Measurements from ENCODE around the gene HECTD4. TPM values are rescaled to one million over a fixed set of nuclear protein-coding genes. Genes with fewer than 3 reads are reported as not detected.

Gene HECTD4
- total RNA-seq, 1 donor from 2014 or later, result 34.7 TPM

DNA sequence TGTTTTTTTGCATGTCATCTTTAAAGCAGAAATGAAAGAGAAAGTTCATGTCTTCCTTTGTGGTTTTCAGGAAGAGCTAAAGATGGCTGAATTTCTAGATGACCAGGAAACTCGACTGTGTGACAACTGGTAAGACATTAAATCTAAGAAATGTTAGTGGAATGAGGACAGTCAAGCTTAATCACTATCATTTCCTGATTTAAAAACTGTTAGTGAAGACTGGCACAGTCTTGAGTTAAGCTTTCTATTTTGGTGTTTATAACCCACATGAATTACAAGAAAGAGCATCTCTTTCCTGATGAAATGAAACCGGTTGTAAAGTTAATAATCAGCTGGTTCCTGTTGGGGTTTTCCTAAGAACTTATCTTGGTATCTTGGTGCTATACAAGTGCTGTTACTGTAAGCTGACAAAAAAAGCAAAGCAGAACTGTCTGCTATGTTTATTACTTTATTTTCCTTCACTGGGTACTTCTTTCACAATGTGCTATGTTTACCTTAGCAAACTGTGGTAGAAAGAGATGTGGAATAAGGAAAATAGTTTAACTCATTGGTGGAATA is 251.7 kb downstream of the HECTD4 start:
- H3K9me3 Mint-ChIP-seq, result no peaks in the 10 kb centered on the region
- no peaks in the 10 kb centered on the region for H3K27me3 Mint-ChIP-seq (ENCODE audit: low read depth)
- intact Hi-C loops (cut with micrococcal nuclease), result loop anchor here (1.0 to 5.0 kb wide), 9 partner anchors 22 to 256 kb away; partner anchors contain the start of genes ERP29, NAA25 and TMEM116
- peaks cover 45% of the 10 kb centered on the region for H3K4me1 Mint-ChIP-seq (ENCODE audit: low read depth)
- peak overlapping the region; percentile 72 for H3K4me3 Mint-ChIP-seq (ENCODE audit: low read depth)
- DNase-seq (ENCODE audit: low spot score), result no peak
- H3K27ac Mint-ChIP-seq, result peak overlapping the region; percentile 72
- peaks cover 39% of the 10 kb centered on the region for H3K36me3 Mint-ChIP-seq (ENCODE audit: low read depth)

DNA sequence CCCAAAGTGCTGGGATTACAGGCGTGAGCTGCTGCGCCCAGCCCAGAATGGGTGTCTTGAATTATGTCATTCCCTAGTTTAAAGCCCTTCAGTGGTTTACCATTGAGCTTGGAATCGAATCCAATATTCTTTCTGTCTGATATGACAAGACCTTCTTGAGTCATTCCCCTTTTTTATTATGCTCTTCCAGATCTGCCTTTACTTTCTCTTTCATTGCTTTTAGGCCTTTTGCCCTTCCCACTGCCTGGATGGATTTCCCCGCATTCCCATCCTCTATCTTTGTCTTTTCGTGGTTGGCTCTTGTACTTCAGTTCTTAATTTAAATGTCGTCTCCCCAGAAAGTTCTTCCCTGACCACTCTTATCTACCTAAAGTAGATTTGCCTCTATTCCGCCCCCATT is 255.3 kb downstream of the HECTD4 start:
- no peak for DNase-seq (ENCODE audit: low spot score)
- H3K9me3 Mint-ChIP-seq, result no peaks in the 10 kb centered on the region
- intact Hi-C loops (cut with micrococcal nuclease), result loop anchor here (5.0 to 10.0 kb wide), 2 partner anchors 282 to 440 kb away; partner anchors contain the start of genes ACAD10, BRAP and MAPKAPK5
- peak overlapping the region; percentile 88 for H3K4me3 Mint-ChIP-seq (ENCODE audit: low read depth)
- peaks cover 40% of the 10 kb centered on the region for H3K4me1 Mint-ChIP-seq (ENCODE audit: low read depth)
- peaks cover 18% of the 10 kb centered on the region for H3K36me3 Mint-ChIP-seq (ENCODE audit: low read depth)
- peak overlapping the region; percentile 81 for H3K27ac Mint-ChIP-seq
- H3K27me3 Mint-ChIP-seq (ENCODE audit: low read depth), result no peaks in the 10 kb centered on the region

DNA sequence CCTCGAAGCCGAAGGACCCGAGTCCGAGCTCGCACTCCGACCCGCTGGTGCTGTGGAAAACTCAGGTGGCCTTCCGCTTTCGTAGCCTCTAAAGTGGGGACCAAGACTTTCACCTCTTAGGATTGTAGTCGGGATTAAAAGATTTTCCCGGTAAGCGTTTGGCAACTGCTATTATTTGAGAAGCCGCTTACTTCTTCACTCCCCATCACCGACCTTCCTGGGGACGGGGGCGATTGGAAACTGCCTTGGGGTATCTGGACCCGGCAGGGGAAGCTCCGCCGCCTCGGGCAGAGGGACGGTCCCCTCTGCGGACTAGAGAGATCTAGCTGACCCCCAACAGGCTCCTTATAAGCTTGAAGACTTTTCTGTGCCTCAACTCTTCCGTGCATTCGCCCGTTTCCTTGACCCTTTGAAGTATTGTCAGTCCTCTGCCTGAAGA is 256.2 kb downstream of the HECTD4 start:
- H3K36me3 Mint-ChIP-seq (ENCODE audit: low read depth), result peaks cover 12% of the 10 kb centered on the region
- H3K4me1 Mint-ChIP-seq (ENCODE audit: low read depth), result peaks cover 33% of the 10 kb centered on the region
- no peak for DNase-seq (ENCODE audit: low spot score)
- peak overlapping the region; percentile 81 for H3K27ac Mint-ChIP-seq
- H3K4me3 Mint-ChIP-seq (ENCODE audit: low read depth), result peak overlapping the region; percentile 88
- H3K9me3 Mint-ChIP-seq, result no peaks in the 10 kb centered on the region
- intact Hi-C loops (cut with micrococcal nuclease), result loop anchor here (1.0 to 10.0 kb wide), 3 partner anchors 18 to 439 kb away; partner anchors contain the start of genes ACAD10, BRAP, MAPKAPK5 and NAA25
- H3K27me3 Mint-ChIP-seq (ENCODE audit: low read depth), result no peaks in the 10 kb centered on the region

DNA sequence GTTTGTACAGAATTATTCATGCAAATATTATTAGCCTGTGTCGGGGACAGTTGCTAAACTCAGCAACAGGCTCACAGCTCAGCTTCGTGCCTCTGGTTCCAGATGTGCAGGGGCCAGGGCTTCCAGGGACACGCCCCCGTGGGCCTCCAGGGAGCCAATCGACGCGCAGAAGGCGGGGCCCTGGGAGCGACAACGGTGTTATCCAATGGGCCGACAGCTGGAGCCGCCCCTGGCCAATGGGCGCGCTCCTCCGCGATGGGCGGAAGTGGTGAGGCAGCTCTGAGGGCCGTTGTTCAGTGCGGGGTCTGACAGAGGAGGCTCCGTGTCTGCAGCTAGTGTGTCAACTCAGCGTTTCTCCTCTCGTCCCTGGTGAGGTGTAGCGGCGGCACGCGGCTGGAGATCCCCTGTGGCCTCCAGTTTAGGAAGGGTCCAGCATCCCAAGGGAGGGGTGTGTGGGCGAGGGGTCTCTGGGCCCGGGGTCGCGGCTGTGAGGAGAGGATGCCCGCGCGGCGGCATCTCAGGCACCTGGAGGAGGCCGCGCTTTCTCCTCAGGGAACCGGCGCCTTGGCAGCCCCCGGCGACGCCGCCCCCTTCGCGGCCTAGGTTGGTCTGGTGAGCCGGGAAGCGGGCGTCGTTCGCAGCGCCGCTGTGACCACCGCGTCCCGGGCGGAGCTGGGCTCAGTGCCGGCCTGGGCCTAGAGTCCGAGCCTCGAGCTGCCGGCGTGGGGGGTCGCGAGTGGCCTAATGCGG is 256.8 kb downstream of the HECTD4 start, which contains the start of gene TRAFD1:
TSS of gene TRAFD1 (plus strand) at position 311 of the 750 bp plus-strand sequence. CDS start 4,963 bp downstream, outside the sequence.
- Mint-ChIP-seq H3K9me3 (no peaks in the 10 kb centered on the region), H3K27me3 (ENCODE audit: low read depth) (peaks cover 4% of the 10 kb centered on the region), H3K36me3 (ENCODE audit: low read depth) (peaks cover 10% of the 10 kb centered on the region), H3K4me1 (ENCODE audit: low read depth) (peaks cover 33% of the 10 kb centered on the region), H3K4me3 (ENCODE audit: low read depth) (peak within 1 kb of the TSS; percentile 88), H3K27ac (peak within 1 kb of the TSS; percentile 81)
- intact Hi-C loops (cut with micrococcal nuclease), result loop anchor here (1.0 to 10.0 kb wide), 3 partner anchors 17 to 438 kb away; partner anchors contain the start of genes ACAD10, BRAP, MAPKAPK5 and NAA25
- DNase-seq (ENCODE audit: low spot score), result peak; percentile 99

DNA sequence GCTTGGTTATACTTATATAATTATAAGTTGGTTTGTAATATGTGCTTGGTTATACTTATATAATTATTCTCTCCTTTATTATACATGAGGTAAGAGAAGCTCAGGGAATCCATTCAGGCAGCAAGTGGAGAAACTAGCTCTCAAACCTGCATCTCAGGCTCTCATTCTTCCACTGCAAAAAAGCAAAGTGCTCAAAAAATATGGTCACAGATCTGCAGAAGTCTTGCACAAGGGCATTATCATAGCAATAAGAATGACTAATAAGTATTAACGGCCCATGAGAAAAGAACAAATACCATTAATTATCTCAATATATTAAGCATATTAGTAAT is 257.3 kb downstream of the HECTD4 start:
- Mint-ChIP-seq H3K27ac (no peak overlapping the region), H3K27me3 (ENCODE audit: low read depth) (peaks cover 5% of the 10 kb centered on the region), H3K4me1 (ENCODE audit: low read depth) (peaks cover 33% of the 10 kb centered on the region), H3K36me3 (ENCODE audit: low read depth) (peaks cover 10% of the 10 kb centered on the region), H3K4me3 (ENCODE audit: low read depth) (peak overlapping the region; percentile 39), H3K9me3 (no peaks in the 10 kb centered on the region)
- intact Hi-C loops (cut with micrococcal nuclease), result loop anchor here (1.0 to 10.0 kb wide), 3 partner anchors 17 to 438 kb away; partner anchors contain the start of genes ACAD10, BRAP, MAPKAPK5 and NAA25
- no peak for DNase-seq (ENCODE audit: low spot score)

DNA sequence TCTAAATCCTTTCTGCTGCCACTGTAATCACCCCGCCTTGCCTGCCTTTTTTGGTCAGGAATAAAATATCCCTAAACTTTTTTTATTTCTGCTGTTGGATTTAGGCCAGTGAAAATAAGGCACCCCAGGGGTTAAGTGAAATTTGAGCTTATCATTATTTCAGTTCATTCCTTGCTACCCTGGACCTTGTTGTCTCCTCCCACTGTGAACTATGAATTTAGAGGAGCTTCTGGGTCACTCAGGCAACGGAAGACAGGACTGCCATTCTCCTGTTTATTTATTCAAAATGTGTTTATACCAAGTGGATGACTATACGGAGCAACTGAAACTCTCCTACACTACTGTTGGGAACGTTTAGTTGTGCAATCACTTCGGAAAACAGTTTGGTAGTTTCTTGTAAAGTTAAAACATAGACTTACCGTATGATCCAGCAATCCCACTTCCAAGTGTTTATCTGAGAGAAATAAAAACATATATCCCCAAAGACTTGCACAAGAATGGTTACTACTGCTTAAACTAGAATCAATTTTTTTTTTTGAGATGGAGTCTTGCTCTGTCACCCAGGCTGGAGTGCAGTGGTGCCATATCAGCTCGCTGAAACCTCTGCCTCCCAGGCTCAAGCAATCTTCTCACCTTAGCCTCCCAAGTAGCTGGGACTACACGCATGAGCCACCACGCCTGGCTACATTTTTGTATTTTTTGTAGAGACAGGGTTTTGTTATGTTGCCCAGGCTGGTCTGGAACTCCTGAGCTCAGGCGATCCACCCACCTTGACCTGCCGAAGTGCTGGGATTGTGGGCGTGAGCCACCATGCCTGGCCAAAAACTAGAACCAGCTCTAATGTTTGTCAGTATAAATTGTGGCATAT is 259.2 kb downstream of the HECTD4 start:
- Mint-ChIP-seq H3K4me3 (ENCODE audit: low read depth) (no peak overlapping the region), H3K27ac (no peak overlapping the region), H3K4me1 (ENCODE audit: low read depth) (peaks cover 21% of the 10 kb centered on the region), H3K9me3 (no peaks in the 10 kb centered on the region), H3K27me3 (ENCODE audit: low read depth) (peaks cover 8% of the 10 kb centered on the region), H3K36me3 (ENCODE audit: low read depth) (peaks cover 10% of the 10 kb centered on the region)
- intact Hi-C loops (cut with micrococcal nuclease), result loop anchor here (10.0 kb wide), 1 partner anchor 278 kb away; the partner anchor contains the start of gene MAPKAPK5
- no peak for DNase-seq (ENCODE audit: low spot score)

DNA sequence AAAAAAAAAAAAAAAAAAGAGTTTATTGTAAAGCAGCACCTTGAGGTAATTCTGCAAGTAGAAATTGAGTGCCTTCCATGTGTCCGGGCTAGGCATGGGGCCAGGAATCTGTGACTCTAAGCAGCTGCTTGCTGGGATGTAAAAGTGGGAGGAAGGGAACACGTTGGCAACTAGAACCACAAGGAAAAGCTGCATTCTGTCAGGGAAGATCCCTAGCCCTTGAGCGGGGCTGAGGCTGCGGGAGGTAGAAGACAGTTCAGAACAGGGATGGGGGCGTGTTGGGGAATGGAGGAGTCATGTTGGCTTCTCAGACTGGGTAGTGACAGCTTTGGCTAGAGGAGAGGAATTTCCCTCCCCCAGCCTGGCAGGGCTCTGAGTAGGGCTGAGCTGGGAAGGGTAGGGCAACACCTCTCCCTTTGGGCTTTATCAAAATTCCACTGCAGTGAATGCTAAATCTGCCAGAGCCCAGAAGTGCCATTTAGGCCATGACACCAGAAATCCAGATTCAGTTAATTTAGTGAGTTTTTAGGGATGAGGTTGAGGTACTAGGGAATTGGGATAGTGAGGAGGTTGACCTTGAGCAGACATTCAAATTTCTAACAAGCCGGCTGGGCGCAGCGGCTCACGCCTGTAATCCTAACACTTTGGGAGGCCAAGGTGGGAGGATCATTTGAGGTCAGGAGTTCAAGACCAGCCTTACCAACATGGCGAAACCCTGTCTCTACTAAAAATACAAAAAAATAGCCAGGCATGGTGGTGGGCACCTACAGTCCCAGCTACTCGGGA is 260.3 kb downstream of the HECTD4 start:
- no peaks in the 10 kb centered on the region for H3K9me3 Mint-ChIP-seq
- H3K27me3 Mint-ChIP-seq (ENCODE audit: low read depth), result peaks cover 8% of the 10 kb centered on the region
- H3K27ac Mint-ChIP-seq, result no peak overlapping the region
- no peak overlapping the region for H3K4me3 Mint-ChIP-seq (ENCODE audit: low read depth)
- H3K36me3 Mint-ChIP-seq (ENCODE audit: low read depth), result peaks cover 6% of the 10 kb centered on the region
- intact Hi-C loops (cut with micrococcal nuclease), result loop anchor here (10.0 kb wide), 1 partner anchor 277 kb away; the partner anchor contains the start of gene MAPKAPK5
- H3K4me1 Mint-ChIP-seq (ENCODE audit: low read depth), result peaks cover 16% of the 10 kb centered on the region
- DNase-seq (ENCODE audit: low spot score), result no peak

DNA sequence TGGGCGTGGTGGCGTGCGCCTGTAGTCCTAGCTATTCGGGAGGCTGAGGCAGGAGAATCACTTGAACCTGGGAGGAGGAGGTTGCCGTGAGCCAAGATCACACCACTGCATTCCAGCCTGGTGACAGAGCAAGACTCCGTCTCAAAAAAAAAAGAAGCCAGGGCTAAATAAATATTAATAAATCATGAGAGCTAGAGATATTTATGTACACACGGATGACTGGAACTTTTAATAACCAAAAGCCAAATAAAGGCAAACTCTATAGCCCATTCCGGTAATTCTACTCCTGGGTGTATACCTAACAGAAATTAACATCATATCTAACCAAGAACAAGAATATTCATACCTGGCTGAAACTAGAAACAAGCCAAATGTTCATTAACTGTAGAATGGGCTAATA is 264.5 kb downstream of the HECTD4 start:
- intact Hi-C loops (cut with micrococcal nuclease), result no loop called here
- Mint-ChIP-seq H3K27ac (no peak overlapping the region), H3K4me1 (ENCODE audit: low read depth) (peaks cover 16% of the 10 kb centered on the region), H3K9me3 (no peaks in the 10 kb centered on the region), H3K4me3 (ENCODE audit: low read depth) (no peak overlapping the region), H3K36me3 (ENCODE audit: low read depth) (no peaks in the 10 kb centered on the region), H3K27me3 (ENCODE audit: low read depth) (peaks cover 8% of the 10 kb centered on the region)
- no peak for DNase-seq (ENCODE audit: low spot score)

DNA sequence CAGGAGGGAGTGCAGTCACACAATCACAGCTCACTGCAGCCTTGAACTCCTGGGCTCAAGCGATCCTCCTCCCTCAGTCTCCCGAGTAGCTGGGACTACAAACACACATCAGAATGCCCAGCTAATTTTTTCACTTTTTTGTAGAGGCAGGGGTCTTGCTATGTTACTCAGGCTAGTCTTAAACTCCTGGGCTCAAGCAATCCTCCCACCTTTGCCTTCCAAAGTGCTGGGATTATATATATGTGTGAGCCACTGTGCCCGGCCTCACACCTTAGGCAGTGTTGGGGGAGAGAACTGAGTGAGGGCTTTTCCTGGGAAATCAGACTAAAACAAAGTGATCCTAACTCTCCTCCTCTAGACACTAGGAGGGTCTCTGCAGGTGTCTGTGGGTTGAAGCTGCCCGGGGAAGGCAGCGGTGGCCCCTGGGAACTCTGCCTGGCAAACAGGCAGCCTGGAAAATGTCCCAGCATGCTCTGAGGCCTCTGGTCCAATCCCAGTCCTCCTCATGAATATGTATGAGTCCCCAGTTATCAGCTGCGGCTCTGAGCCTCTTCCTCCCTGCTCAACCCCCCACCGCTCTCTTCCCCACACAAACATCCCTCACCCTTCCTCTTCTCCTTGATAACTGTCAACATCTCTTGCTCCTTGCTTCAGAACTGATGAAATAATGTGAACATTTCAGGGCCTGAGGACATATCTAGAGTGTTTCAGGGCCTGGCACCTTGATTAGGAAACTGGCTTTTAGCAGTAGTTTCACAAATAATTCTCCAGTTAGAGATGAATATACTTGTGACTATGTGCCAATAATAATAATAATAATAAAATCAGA is 265.8 kb downstream of the HECTD4 start:
- peaks cover 8% of the 10 kb centered on the region for H3K27me3 Mint-ChIP-seq (ENCODE audit: low read depth)
- H3K36me3 Mint-ChIP-seq (ENCODE audit: low read depth), result no peaks in the 10 kb centered on the region
- intact Hi-C loops (cut with micrococcal nuclease), result no loop called here
- H3K4me1 Mint-ChIP-seq (ENCODE audit: low read depth), result peaks cover 22% of the 10 kb centered on the region
- no peak overlapping the region for H3K4me3 Mint-ChIP-seq (ENCODE audit: low read depth)
- H3K9me3 Mint-ChIP-seq, result no peaks in the 10 kb centered on the region
- DNase-seq (ENCODE audit: low spot score), result no peak
- H3K27ac Mint-ChIP-seq, result peak overlapping the region; percentile 25

DNA sequence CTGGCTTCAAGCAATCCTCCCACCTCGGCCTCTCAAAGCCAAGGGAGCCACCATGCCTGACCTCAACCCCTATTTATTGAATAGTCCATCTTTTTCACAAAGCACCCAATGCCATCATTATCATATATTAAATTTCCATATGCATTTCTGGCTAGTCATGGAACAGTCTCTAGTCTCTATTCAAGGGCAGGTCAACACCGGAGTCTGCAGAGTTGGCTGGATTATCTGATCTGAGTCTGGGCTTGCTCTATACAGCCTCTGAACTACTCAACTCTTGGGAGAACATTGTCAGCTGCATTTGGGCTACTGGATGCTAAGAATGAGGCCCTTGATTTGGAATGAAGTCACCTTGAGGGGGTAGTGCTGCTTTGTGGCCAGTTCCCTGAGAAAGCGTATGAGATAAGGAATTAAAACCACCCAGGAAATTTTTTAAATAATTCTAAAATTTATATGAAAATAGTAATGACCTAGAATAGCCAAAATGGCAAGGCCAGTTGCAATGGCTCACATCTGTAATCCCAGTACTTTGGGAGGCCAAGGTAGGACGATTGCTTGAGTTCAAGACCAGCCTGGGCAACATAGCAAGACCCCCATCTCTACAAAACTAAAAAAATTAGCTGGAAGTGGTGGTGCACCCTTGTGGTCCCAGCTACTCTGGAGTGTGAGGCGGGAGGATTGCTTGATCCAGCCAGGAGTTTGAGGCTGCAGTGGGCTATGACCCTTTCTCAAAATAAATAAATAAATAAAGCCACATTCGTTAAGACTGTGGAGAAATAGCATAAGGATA is 266.8 kb downstream of the HECTD4 start:
- Mint-ChIP-seq H3K4me3 (ENCODE audit: low read depth) (no peak overlapping the region), H3K9me3 (no peaks in the 10 kb centered on the region), H3K27ac (peak overlapping the region; percentile 46), H3K36me3 (ENCODE audit: low read depth) (no peaks in the 10 kb centered on the region), H3K4me1 (ENCODE audit: low read depth) (peaks cover 21% of the 10 kb centered on the region), H3K27me3 (ENCODE audit: low read depth) (peaks cover 3% of the 10 kb centered on the region)
- intact Hi-C loops (cut with micrococcal nuclease), result no loop called here
- no peak for DNase-seq (ENCODE audit: low spot score)

Measured in activated T-helper 2 cell treated with anti-CD3 and anti-CD28 coated beads, Interferon-gamma antibody, Interleukin-2, Interleukin-4, amounts not matched to agents 10 μg/mL and 5 μg/mL and 100 μg/mL, durations not matched to agents 14 hours and 24 hours and 36 hours (primary cell).